ENCODE results near the gene KCNIP3.

DNA sequence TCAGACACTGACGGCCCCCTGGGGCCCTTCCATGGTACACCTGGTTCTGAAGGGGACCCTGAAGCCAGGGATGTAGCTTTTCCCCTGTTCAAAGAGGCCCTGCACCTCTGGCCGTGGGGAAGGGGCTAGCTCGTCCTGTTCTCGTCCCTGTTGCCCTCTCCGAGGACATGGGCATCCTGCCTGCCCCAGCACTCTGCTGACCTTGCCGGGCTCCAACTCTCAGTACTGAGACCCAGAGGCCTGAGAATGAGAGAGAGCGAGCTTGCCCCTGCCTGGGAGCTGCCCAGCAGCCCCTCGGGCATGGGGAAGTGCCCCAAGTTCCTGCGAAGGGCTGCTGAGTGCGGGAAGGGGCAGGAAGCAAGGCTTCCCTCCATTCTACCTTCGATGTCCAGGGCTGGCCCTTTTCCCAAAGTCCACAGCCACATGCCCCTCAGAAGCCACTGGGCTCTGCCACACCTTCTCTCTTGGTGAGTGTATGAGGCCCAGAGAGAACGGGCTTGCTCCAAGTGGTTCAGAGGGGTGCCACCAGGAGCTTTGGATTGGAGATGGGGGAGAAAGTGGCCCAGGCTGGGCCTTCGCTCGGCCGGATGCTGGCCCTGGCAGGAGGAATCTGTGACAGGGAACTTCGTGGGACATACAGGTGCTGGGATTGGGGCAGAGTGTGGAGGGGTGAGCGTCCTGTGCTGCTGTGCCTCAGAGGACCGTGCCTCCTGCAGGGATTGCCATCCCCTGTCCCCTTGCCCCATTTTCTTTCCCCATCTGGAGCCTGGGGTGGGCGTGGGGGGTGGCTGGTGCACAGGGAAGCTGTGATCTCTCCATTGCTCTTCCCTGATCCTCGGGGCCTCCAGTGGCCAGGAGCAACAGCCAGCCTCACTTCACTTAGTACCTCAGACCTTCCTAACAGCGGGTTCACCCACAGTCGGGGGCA is 50.8 kb downstream of the KCNIP3 start:
- TF ChIP-seq EZH2 (IDR thresholded peaks at IDR 0.05) (no peak), POLR2AphosphoS5 (IDR thresholded peaks at IDR 0.05; ENCODE audit: borderline replicate concordance, low read depth, low read length) (no peak)
